WTC11 (cell line): ENCODE data around the gene C1R. TPM values are rescaled to one million over a fixed set of nuclear protein-coding genes. Genes with fewer than 3 reads are reported as not detected.
A peak's percentile ranks its signal among the peaks of the same experiment; 100 is the strongest.

Source experiments
- ATAC-seq: fragments of 200-7000 bp; cut with Tn5 transposase; 2 replicates; pipeline ENCODE4 v1.10.0; 2021; ENCODE audit warnings: mild to moderate bottlenecking, moderate library complexity
- CTCF ChIA-PET: fragments of 300-600 bp; sonication (Branson Sonifier 250); formaldehyde crosslinking; loops from one replicate; lab custom pipeline; 2021; ENCODE audit warnings: antibody characterized with exemption; lab: Charles Lee
- POLR2A ChIA-PET: fragments of 350-600 bp; sonication (Branson Sonifier 250); formaldehyde crosslinking; loops from one replicate; lab custom pipeline; 2021; ENCODE audit warnings: antibody characterized with exemption; lab: Charles Lee
- DNase-seq: peaks from one replicate; pipeline ENCODE4 v3.0.0; 2021; ENCODE audit warnings: low spot score
- H3K27ac Mint-ChIP-seq: 2 replicates; pipeline ENCODE4 v1.8.0; 2021; ENCODE audit warnings: mixed read lengths
- H3K27me3 Mint-ChIP-seq: 2 replicates; pipeline ENCODE4 v1.8.0; 2021; ENCODE audit warnings: low read depth, mild to moderate bottlenecking, moderate library complexity, mixed read lengths
- H3K36me3 Mint-ChIP-seq: 2 replicates; pipeline ENCODE4 v1.8.0; 2021; ENCODE audit warnings: mixed read lengths
- H3K4me1 Mint-ChIP-seq: 2 replicates; pipeline ENCODE4 v1.8.0; 2022; ENCODE audit warnings: mixed read lengths
- H3K4me3 Mint-ChIP-seq: 2 replicates; pipeline ENCODE4 v1.8.0; 2021; ENCODE audit warnings: mild to moderate bottlenecking, moderate library complexity, mixed read lengths
- H3K9me3 Mint-ChIP-seq: 2 replicates; pipeline ENCODE4 v1.8.0; 2021; ENCODE audit warnings: mixed read lengths
- CBFB ChIP-seq: sonication (generic); formaldehyde crosslinking; IDR thresholded peaks from 2 replicates; pipeline ENCODE4 v1.8.1; 2022; ENCODE audit warnings: mild to moderate bottlenecking, low read depth, missing genetic modification reagents
- EMX1 ChIP-seq: fragments of 250-450 bp; sonication (Bioruptor Pico); IDR thresholded peaks from 2 replicates; pipeline ENCODE4 v1.8.0; 2021; ENCODE audit warnings: mild to moderate bottlenecking
- ETV6 ChIP-seq: sonication (generic); formaldehyde crosslinking; IDR thresholded peaks from 2 replicates; pipeline ENCODE4 v1.8.1; 2022; ENCODE audit warnings: mild to moderate bottlenecking, missing genetic modification reagents
- GRHL2 ChIP-seq: fragments of 250-450 bp; sonication (Bioruptor Pico); IDR thresholded peaks from 2 replicates; pipeline ENCODE4 v1.8.0; 2022; ENCODE audit warnings: mild to moderate bottlenecking, moderate library complexity; ENCODE audit not compliant: insufficient replicate concordance, severe bottlenecking
- MXD4 ChIP-seq: fragments of 250-450 bp; sonication (Bioruptor Pico); IDR thresholded peaks from 2 replicates; pipeline ENCODE4 v1.8.0; 2021; ENCODE audit warnings: mild to moderate bottlenecking, moderate library complexity, borderline replicate concordance
- NR2C2 ChIP-seq: sonication (generic); formaldehyde crosslinking; IDR thresholded peaks from 2 replicates; pipeline ENCODE4 v1.8.0; 2022; ENCODE audit warnings: mild to moderate bottlenecking, missing genetic modification reagents
- RELA ChIP-seq: sonication (generic); formaldehyde crosslinking; IDR thresholded peaks from 2 replicates; pipeline ENCODE4 v1.8.1; 2022; ENCODE audit warnings: missing genetic modification reagents, mild to moderate bottlenecking, borderline replicate concordance
- SMAD3 ChIP-seq: sonication (generic); formaldehyde crosslinking; IDR thresholded peaks from 2 replicates; pipeline ENCODE4 v1.8.0; 2022; ENCODE audit warnings: missing genetic modification reagents, mild to moderate bottlenecking, borderline replicate concordance
- SMAD4 ChIP-seq: sonication (generic); formaldehyde crosslinking; IDR thresholded peaks from 2 replicates; pipeline ENCODE4 v1.8.0; 2022; ENCODE audit warnings: mild to moderate bottlenecking, missing genetic modification reagents
- SP1 ChIP-seq: sonication (generic); formaldehyde crosslinking; conservative IDR thresholded peaks from 2 replicates; pipeline ENCODE4 v1.8.1; 2022; ENCODE audit warnings: missing genetic modification reagents
- TCF7 ChIP-seq: sonication (generic); formaldehyde crosslinking; IDR thresholded peaks from 2 replicates; pipeline ENCODE4 v1.8.0; 2022; ENCODE audit warnings: mild to moderate bottlenecking, low read depth, missing genetic modification reagents, moderate library complexity
- ZNF121 ChIP-seq: sonication (generic); formaldehyde crosslinking; IDR thresholded peaks from 2 replicates; pipeline ENCODE4 v1.8.0; 2023; ENCODE audit warnings: missing genetic modification reagents
- ZNF138 ChIP-seq: sonication (generic); formaldehyde crosslinking; conservative IDR thresholded peaks from 2 replicates; pipeline ENCODE4 v1.8.1; 2022; ENCODE audit warnings: mild to moderate bottlenecking, moderate library complexity, missing genetic modification reagents
- ZNF416 ChIP-seq: fragments of 250-450 bp; sonication (Bioruptor Pico); IDR thresholded peaks from 2 replicates; pipeline ENCODE4 v1.9.0; 2021; ENCODE audit warnings: mild to moderate bottlenecking, inconsistent platforms
- total RNA-seq: library from RNA; stranded (reverse); gene quantifications from 3 replicates; pipeline ENCODE4 v1.2.3, GENCODE V29; 2021
- TF ChIP-seq, protein P1 (sequence below): fragments of 250-450 bp; sonication (Bioruptor Pico); IDR thresholded peaks from 2 replicates; pipeline ENCODE4 v1.9.0; 2021; ENCODE audit warnings: mild to moderate bottlenecking
- TF ChIP-seq, protein P2 (sequence below): sonication (generic); formaldehyde crosslinking; IDR thresholded peaks from 2 replicates; pipeline ENCODE4 v1.8.1; 2023; ENCODE audit warnings: mild to moderate bottlenecking, missing genetic modification reagents, moderate library complexity
- TF ChIP-seq, protein P3 (sequence below): sonication (generic); formaldehyde crosslinking; IDR thresholded peaks from 2 replicates; pipeline ENCODE4 v1.8.1; 2022; ENCODE audit warnings: missing genetic modification reagents, borderline replicate concordance
- TF ChIP-seq, protein P4 (sequence below): fragments of 250-450 bp; sonication (Bioruptor Pico); IDR thresholded peaks from 2 replicates; pipeline ENCODE4 v1.8.0; 2021; ENCODE audit warnings: mild to moderate bottlenecking
- TF ChIP-seq, protein P5 (sequence below): sonication (generic); formaldehyde crosslinking; IDR thresholded peaks from 2 replicates; pipeline ENCODE4 v1.8.0; 2022; ENCODE audit warnings: mild to moderate bottlenecking, missing genetic modification reagents
- TF ChIP-seq, protein P6 (sequence below): sonication (generic); formaldehyde crosslinking; IDR thresholded peaks from 2 replicates; pipeline ENCODE4 v1.8.0; 2022; ENCODE audit warnings: mild to moderate bottlenecking, missing genetic modification reagents

The C1R gene
- total RNA-seq, 1 experiment from 2014 or later = 8.4 TPM

DNA sequence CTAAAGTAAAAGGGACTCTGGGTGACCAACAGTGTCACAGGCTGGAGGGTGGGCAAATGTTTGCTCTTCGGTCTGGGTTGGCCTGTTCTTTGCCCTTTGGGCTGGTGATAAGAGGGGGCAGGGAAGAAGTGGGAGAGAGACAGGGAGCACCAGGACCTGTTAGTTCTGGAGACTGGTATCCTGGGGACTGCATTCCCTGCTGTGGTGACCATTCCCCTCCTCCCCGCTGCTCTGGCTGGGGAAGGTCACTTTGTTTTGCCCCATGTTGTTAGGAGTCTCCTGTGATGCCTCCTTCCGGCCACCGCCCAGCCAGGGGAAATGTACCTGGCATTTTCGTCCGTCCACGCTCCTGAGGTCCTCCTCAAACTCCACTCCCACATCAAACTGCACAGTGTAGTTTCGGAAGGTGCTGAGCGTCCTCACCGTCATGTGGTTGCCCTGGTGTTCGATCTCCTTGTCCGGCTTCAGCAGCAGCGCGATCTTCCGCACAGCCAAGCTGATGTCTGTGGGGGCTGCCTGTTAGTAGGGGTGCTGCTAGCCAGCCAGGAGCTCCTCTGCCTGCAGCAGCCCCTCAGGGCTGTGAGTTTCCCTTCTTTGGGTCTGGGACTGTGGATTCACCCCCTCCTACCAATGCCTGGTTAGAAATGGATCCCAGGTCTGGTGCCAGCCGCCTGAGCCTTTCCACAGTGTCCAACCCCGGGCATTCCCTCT is 35.8 kb upstream of the C1R start:
- Mint-ChIP-seq H3K4me3 (peak overlapping the region; percentile 93), H3K9me3 (no peaks in the 10 kb centered on the region), H3K36me3 (no peaks in the 10 kb centered on the region), H3K27ac (0 out of 2 replicates have a peak overlapping the region, but pooled peaks have one; percentile 8), H3K4me1 (peaks cover 42% of the 10 kb centered on the region), H3K27me3 (peaks cover 23% of the 10 kb centered on the region)
- DNase-seq (no peak), ATAC-seq (no peak)
- POLR2A ChIA-PET = no interaction called here
- CTCF ChIA-PET = interaction anchor here (1.4 kb wide), 1 partner anchor 19 kb away, joined by 4 read pairs; no protein-coding TSS in a partner anchor
- TF ChIP-seq, protein P1, sequence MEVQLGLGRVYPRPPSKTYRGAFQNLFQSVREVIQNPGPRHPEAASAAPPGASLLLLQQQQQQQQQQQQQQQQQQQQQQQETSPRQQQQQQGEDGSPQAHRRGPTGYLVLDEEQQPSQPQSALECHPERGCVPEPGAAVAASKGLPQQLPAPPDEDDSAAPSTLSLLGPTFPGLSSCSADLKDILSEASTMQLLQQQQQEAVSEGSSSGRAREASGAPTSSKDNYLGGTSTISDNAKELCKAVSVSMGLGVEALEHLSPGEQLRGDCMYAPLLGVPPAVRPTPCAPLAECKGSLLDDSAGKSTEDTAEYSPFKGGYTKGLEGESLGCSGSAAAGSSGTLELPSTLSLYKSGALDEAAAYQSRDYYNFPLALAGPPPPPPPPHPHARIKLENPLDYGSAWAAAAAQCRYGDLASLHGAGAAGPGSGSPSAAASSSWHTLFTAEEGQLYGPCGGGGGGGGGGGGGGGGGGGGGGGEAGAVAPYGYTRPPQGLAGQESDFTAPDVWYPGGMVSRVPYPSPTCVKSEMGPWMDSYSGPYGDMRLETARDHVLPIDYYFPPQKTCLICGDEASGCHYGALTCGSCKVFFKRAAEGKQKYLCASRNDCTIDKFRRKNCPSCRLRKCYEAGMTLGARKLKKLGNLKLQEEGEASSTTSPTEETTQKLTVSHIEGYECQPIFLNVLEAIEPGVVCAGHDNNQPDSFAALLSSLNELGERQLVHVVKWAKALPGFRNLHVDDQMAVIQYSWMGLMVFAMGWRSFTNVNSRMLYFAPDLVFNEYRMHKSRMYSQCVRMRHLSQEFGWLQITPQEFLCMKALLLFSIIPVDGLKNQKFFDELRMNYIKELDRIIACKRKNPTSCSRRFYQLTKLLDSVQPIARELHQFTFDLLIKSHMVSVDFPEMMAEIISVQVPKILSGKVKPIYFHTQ (CRISPR knock-in tag) = no peak
- TF ChIP-seq, protein P2, sequence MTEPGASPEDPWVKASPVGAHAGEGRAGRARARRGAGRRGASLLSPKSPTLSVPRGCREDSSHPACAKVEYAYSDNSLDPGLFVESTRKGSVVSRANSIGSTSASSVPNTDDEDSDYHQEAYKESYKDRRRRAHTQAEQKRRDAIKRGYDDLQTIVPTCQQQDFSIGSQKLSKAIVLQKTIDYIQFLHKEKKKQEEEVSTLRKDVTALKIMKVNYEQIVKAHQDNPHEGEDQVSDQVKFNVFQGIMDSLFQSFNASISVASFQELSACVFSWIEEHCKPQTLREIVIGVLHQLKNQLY (CRISPR knock-in tag) = no peak
- TF ChIP-seq NR2C2 (CRISPR knock-in tag) (no peak), RELA (CRISPR knock-in tag) (no peak), ZNF138 (CRISPR knock-in tag) (no peak), TCF7 (CRISPR knock-in tag) (no peak), MXD4 (no peak), ZNF416 (CRISPR knock-in tag) (no peak), SMAD4 (CRISPR knock-in tag) (no peak), CBFB (CRISPR knock-in tag) (no peak), EMX1 (CRISPR knock-in tag) (no peak), GRHL2 (no peak)
- TF ChIP-seq, protein P3, sequence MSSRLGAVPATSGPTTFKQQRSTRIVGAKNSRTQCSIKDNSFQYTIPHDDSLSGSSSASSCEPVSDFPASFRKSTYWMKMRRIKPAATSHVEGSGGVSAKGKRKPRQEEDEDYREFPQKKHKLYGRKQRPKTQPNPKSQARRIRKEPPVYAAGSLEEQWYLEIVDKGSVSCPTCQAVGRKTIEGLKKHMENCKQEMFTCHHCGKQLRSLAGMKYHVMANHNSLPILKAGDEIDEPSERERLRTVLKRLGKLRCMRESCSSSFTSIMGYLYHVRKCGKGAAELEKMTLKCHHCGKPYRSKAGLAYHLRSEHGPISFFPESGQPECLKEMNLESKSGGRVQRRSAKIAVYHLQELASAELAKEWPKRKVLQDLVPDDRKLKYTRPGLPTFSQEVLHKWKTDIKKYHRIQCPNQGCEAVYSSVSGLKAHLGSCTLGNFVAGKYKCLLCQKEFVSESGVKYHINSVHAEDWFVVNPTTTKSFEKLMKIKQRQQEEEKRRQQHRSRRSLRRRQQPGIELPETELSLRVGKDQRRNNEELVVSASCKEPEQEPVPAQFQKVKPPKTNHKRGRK = no peak
- TF ChIP-seq, protein P4, sequence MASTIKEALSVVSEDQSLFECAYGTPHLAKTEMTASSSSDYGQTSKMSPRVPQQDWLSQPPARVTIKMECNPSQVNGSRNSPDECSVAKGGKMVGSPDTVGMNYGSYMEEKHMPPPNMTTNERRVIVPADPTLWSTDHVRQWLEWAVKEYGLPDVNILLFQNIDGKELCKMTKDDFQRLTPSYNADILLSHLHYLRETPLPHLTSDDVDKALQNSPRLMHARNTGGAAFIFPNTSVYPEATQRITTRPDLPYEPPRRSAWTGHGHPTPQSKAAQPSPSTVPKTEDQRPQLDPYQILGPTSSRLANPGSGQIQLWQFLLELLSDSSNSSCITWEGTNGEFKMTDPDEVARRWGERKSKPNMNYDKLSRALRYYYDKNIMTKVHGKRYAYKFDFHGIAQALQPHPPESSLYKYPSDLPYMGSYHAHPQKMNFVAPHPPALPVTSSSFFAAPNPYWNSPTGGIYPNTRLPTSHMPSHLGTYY (CRISPR knock-in tag) = no peak

DNA sequence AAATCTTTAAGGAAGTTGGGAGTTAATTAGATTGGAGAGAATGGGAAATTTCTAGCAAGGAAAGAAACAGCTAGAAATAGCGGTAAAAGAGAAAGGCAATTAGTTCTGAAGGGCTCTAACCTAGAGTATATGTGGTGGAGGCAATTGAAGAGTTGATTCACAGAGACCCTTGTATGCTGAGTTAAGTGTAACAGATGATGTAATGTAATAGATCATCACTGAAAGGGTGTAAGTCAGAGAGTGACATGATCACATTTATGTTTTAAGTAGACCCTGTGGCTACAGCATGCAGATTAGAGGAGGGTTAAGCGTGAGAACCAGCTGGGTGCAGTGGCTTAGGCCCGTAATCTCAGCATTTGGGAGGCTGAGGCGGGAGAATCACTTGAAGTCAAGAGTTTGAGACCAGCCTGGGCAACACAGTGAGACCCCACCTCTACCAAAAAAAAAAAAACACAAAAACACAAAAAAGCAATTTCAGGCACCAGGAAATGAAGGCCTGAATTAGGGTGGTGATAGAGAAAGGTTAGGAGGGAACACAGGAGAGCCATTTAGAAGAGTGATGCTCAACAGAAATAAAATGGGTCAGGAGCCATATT is 33.5 kb upstream of the C1R start:
- peaks cover 27% of the 10 kb centered on the region for H3K4me1 Mint-ChIP-seq
- no peak for DNase-seq
- peaks cover 11% of the 10 kb centered on the region for H3K27me3 Mint-ChIP-seq
- TF ChIP-seq ETV6 (CRISPR knock-in tag) (no peak), SP1 (CRISPR knock-in tag) (no peak), ZNF121 (CRISPR knock-in tag) (peak; percentile 61; the same call in 1 of the 2 replicates), SMAD3 (CRISPR knock-in tag) (no peak)
- TF ChIP-seq, protein P1 (CRISPR knock-in tag) = no peak
- TF ChIP-seq, protein P5, sequence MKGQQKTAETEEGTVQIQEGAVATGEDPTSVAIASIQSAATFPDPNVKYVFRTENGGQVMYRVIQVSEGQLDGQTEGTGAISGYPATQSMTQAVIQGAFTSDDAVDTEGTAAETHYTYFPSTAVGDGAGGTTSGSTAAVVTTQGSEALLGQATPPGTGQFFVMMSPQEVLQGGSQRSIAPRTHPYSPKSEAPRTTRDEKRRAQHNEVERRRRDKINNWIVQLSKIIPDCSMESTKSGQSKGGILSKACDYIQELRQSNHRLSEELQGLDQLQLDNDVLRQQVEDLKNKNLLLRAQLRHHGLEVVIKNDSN (CRISPR knock-in tag) = no peak
- TF ChIP-seq, protein P6, sequence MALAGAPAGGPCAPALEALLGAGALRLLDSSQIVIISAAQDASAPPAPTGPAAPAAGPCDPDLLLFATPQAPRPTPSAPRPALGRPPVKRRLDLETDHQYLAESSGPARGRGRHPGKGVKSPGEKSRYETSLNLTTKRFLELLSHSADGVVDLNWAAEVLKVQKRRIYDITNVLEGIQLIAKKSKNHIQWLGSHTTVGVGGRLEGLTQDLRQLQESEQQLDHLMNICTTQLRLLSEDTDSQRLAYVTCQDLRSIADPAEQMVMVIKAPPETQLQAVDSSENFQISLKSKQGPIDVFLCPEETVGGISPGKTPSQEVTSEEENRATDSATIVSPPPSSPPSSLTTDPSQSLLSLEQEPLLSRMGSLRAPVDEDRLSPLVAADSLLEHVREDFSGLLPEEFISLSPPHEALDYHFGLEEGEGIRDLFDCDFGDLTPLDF (CRISPR knock-in tag) = no peak
- no peak for ATAC-seq
- no peak overlapping the region for H3K4me3 Mint-ChIP-seq
- H3K9me3 Mint-ChIP-seq = no peaks in the 10 kb centered on the region
- ChIA-PET CTCF (interaction anchor here (0.5 to 2.4 kb wide), 4 partner anchors 12 to 110 kb away, joined by 3 to 8 read pairs (median 4); no protein-coding TSS in a partner anchor), POLR2A (no interaction called here)
- no peaks in the 10 kb centered on the region for H3K36me3 Mint-ChIP-seq
- H3K27ac Mint-ChIP-seq = no peak overlapping the region
